A673 (cell line): ENCODE data around the gene PSMD13.
"Not testable (repeated sequence)": the region's sequence is repeated elsewhere in the genome, so short reads cannot be mapped to it uniquely, and the experiment has no call there.

ENCODE experiments used
- CTCF ChIP-seq: fragments of 300-800, 200-600 bp; sonication (generic); conservative IDR thresholded peaks from 2 replicates; pipeline ENCODE4 v1.5.1; 2017; ENCODE audit warnings: low read depth, mild to moderate bottlenecking, antibody characterized with exemption, low read length, moderate library complexity, mixed read lengths
- EZH2 ChIP-seq: fragments of 200-600 bp; sonication (generic); IDR thresholded peaks from 2 replicates; pipeline ENCODE4 v1.6.1; 2017; ENCODE audit warnings: borderline replicate concordance, low read depth, mild to moderate bottlenecking, mixed read lengths, antibody characterized with exemption, low read length; ENCODE audit not compliant: poor library complexity, severe bottlenecking

DNA sequence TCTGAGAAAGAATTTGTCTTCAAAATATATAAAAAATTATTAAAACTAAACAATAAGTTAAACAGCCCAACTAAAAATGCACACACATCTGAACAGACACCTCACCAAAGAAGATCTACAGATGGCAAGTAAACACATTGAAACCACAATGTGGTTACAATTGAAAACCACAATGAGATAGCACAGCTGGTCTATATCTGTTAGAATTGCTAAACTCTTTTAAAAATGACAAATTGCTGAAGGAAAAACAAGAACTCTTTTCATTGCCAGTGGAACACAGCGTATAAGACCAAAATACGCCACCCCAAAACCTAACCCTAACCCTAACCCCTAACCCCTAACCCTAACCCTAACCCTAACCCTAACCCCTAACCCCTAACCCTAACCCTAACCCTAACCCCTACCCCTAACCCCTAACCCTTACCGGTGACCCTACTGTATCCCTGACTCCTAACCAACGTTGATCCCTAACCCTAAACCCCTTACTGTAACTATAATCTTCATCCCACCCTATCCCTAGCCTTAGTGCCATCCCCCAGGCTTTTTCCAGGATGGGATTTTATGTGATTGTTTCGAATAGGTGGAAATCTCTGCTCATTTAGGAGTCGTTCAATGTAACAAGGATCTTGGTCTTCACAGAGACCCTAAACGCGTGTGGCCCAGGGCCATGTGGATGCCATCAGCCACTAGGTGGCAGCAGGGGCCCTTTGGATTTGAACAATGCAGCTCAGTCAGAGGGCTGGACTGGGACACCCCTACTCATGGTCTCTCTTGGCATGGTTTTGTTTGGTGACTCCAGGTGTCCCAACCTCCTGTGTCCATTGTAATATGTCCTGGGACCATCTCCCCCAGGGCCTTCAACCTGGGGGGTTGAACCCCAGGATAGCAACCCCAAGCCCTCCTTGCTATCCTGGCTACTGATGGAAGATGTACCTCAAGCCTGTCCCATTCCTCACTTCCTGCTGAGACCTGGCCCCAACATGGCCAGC, 45.0 kb upstream of the PSMD13 start:
- 0 out of 2 replicates have a peak, but pooled peaks have one; percentile 26 for TF ChIP-seq CTCF
- TF ChIP-seq EZH2 = not testable (repeated sequence)
